ENCODE results near the gene TSC22D3.
"Not testable (repeated sequence)": the region's sequence is repeated elsewhere in the genome, so short reads cannot be mapped to it uniquely, and the experiment has no call there.

TSC22D3 gene

DNA sequence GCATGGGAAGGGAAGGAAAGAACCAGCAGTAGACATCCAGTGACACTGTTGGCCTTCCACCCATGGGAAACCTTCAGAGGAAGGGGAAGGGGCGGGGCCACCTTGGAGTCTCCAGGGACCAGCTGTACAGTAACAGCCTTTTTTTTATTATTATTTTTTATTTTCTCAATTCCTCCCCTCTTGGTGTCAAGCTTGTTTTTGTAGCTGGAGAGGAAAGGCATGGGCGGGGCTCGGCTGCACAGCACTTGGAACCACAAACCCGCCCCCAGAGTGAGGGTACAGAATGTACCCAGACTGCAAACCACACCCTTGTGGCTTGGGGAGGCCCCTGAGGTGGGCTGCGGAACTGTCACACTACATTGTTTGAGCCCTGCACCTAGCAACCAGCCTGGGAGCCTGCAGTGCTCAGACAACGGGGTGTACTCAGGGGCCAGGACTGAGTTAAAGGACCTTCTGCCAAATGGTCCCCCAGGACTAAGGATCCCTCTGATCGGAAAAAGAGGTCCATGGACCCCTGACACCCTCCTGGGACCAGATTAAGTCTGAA lies 101.6 kb downstream of the TSC22D3 start:
- TF ChIP-seq, protein P1, sequence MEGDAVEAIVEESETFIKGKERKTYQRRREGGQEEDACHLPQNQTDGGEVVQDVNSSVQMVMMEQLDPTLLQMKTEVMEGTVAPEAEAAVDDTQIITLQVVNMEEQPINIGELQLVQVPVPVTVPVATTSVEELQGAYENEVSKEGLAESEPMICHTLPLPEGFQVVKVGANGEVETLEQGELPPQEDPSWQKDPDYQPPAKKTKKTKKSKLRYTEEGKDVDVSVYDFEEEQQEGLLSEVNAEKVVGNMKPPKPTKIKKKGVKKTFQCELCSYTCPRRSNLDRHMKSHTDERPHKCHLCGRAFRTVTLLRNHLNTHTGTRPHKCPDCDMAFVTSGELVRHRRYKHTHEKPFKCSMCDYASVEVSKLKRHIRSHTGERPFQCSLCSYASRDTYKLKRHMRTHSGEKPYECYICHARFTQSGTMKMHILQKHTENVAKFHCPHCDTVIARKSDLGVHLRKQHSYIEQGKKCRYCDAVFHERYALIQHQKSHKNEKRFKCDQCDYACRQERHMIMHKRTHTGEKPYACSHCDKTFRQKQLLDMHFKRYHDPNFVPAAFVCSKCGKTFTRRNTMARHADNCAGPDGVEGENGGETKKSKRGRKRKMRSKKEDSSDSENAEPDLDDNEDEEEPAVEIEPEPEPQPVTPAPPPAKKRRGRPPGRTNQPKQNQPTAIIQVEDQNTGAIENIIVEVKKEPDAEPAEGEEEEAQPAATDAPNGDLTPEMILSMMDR (IDR thresholded peaks at IDR 0.05; ENCODE audit: low read depth, low read length): no peak
- TF ChIP-seq POLR2A (IDR thresholded peaks at IDR 0.05; ENCODE audit: extremely low read depth, insufficient read length) (no peak), MYC (IDR thresholded peaks at IDR 0.05; ENCODE audit: low read depth, low read length) (peak; percentile 69)
- TF ChIP-seq, protein P2, sequence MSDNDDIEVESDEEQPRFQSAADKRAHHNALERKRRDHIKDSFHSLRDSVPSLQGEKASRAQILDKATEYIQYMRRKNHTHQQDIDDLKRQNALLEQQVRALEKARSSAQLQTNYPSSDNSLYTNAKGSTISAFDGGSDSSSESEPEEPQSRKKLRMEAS (IDR thresholded peaks at IDR 0.05; ENCODE audit: low read depth, low read length): peak; percentile 43; the same call in 1 of the 2 replicates
- H3K4me3 ChIP-seq (ENCODE audit: low read depth, low read length): peak overlapping the region; percentile 94
- peak; percentile 97 for DNase-seq (ENCODE audit: low read depth)

DNA sequence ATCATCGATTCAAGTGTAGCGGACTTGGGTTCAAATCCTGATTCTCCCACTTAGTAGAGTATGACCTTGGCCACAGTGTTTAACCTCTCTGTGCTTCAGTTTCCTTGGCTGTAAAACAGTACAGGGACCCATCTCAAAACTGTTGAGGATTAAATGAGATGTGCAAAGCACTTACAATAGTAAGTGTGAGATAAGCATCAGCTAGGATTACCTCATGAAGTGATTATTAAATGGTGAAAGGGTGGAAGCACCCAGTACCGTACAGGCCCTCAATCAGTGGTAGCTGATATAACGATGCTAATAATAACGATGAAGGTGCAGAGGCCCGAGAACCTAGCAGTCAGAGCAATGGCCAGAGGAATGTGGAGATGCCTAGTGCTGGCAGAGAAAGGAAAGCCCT lies 102.2 kb downstream of the TSC22D3 start:
- peak overlapping the region; percentile 42 for H3K4me3 ChIP-seq (ENCODE audit: low read depth, low read length)
- no peak for DNase-seq (ENCODE audit: low read depth)
- TF ChIP-seq, protein P2 (IDR thresholded peaks at IDR 0.05; ENCODE audit: low read depth, low read length): no peak
- TF ChIP-seq, protein P1 (IDR thresholded peaks at IDR 0.05; ENCODE audit: low read depth, low read length): no peak
- no peak for TF ChIP-seq POLR2A (IDR thresholded peaks at IDR 0.05; ENCODE audit: extremely low read depth, insufficient read length)
- TF ChIP-seq MYC (IDR thresholded peaks at IDR 0.05; ENCODE audit: low read depth, low read length): no peak; the same call in 1 of the 2 replicates

DNA sequence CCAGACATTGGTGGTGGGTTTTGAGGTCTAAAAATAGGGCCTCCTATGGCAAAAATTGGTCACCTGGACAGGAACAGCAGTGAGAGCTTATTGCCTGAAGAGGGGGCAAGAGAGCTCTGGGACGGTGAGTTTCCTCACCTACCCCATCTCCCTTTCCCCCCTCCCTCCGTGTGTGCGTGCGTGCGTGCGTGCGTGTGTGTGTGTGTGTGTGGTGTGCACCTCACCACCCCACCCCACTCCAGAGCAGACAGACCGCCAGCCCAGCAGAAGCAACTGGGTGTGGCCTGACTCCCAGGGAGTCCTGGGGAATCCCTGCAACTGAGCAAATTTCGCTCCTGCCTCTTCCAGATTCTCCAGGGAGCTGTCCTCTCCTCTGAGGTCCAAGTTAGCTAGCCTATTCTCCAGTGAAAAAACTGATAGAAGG lies 102.6 kb downstream of the TSC22D3 start:
- TF ChIP-seq, protein P1 (IDR thresholded peaks at IDR 0.05; ENCODE audit: low read depth, low read length): peak; percentile 58
- TF ChIP-seq, protein P2 (IDR thresholded peaks at IDR 0.05; ENCODE audit: low read depth, low read length): no peak
- no peak for TF ChIP-seq POLR2A (IDR thresholded peaks at IDR 0.05; ENCODE audit: extremely low read depth, insufficient read length)
- no peak; the same call in 1 of the 2 replicates for TF ChIP-seq MYC (IDR thresholded peaks at IDR 0.05; ENCODE audit: low read depth, low read length)
- H3K4me3 ChIP-seq (ENCODE audit: low read depth, low read length): peak overlapping the region; percentile 42
- peak; percentile 82 for DNase-seq (ENCODE audit: low read depth)

DNA sequence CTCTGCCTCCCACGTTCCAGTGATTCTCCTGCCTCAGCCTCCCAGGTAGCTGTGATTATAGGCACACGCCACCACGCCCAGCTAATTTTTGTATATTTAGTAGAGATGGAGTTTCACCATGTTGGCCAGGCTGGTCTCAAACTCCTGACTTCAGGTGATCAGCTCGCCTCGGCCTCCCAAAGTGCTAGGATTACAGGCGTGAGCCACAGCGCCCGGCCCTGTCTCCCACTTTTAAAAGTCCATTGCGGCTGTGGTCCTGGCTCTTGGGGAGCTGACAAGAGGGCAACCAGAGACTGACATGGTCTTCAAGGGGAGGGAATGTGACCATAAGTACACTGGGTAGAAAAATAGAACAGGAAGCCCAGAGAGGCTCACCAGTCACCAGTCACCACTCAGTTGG lies 104.3 kb downstream of the TSC22D3 start:
- H3K4me3 ChIP-seq (ENCODE audit: low read depth, low read length): not testable (repeated sequence)

DNA sequence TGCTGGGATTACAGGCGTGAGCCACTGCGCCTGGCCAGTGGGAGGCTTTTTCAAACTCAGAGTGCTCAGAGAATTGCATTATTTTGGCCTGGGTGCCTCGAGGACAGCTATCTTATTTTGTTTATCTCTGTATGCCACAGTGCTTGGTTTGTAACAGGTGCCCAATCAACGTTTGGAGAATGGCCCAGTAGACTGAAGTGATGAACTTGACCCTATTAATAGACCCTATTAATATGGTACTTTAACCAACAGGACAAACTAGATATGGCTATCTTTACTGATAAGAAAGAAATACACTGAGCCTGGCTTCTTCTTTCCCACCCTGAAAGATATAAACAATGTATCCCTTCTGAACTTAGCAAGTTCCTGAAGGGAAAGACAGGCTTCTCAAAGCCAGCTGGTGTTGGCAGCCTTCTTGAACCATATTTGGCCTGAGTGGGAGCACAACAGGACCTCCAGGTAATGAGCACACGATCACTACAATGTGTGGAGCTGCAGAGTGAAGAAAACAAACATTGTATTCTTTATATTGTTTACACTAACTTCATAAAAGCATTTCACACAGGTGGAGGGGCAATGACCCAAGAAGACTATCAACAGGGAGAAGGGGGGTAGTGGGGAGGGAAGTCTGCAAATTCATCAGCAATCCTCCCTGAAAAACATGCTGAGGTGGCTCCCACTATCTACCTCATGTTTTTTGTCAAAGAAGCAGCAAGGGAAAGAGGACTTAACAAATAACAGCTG lies 105.5 kb downstream of the TSC22D3 start:
- no peak overlapping the region for H3K4me3 ChIP-seq (ENCODE audit: low read depth, low read length)
- no peak for DNase-seq (ENCODE audit: low read depth)
- TF ChIP-seq MYC (IDR thresholded peaks at IDR 0.05; ENCODE audit: low read depth, low read length) (no peak), POLR2A (IDR thresholded peaks at IDR 0.05; ENCODE audit: extremely low read depth, insufficient read length) (no peak)
- TF ChIP-seq, protein P2 (IDR thresholded peaks at IDR 0.05; ENCODE audit: low read depth, low read length): no peak
- TF ChIP-seq, protein P1 (IDR thresholded peaks at IDR 0.05; ENCODE audit: low read depth, low read length): no peak

More for the DNA sequence above, 104.3 kb downstream of the TSC22D3 start:
- DNase-seq (ENCODE audit: low read depth): not testable (repeated sequence)

DNA sequence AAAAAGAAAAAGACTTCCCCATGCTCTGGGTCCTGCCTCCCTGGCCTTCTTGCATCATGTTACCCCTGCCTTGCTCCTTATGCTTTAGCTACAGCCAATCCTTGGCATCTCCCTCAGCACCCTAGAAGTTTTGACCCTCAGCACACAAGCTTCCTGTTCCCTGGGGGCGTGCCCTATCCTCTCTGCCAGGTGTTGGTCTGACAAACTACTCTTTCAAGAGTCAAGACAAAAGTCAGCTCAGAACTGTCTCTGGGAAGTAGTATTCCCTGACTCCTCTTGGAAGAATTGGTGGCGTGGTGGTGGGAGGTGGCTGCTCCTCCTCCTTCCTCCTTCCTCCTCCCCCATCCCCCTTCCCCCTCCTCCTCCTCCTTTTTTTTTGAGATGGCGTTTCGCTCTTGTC lies 106.3 kb downstream of the TSC22D3 start:
- DNase-seq (ENCODE audit: low read depth): no peak
- no peak overlapping the region for H3K4me3 ChIP-seq (ENCODE audit: low read depth, low read length)
- TF ChIP-seq MYC (IDR thresholded peaks at IDR 0.05; ENCODE audit: low read depth, low read length) (no peak), POLR2A (IDR thresholded peaks at IDR 0.05; ENCODE audit: extremely low read depth, insufficient read length) (no peak)
- TF ChIP-seq, protein P1 (IDR thresholded peaks at IDR 0.05; ENCODE audit: low read depth, low read length): no peak
- TF ChIP-seq, protein P2 (IDR thresholded peaks at IDR 0.05; ENCODE audit: low read depth, low read length): no peak

DNA sequence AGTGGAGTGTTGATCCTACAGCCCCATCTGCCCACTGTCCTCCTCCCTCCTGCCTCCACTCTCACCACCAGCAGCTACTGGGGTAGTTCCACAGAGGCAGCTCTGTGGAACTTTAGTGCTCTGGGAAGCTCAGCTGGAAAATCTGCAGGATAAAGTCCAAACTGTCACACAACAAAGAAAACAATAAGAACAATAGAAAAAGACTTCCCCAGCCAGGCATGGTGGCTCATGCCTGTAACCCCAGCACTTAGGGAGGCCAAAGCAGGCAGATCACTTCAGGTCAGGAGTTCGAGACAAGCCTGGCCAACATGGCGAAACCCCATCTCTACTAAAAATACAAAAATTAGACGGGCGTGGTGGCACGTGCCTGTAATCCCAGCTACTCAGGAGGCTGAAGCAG lies 106.9 kb downstream of the TSC22D3 start:
- DNase-seq (ENCODE audit: low read depth); H3K4me3 ChIP-seq (ENCODE audit: low read depth, low read length): not testable (repeated sequence)
